H1 (cell line): ENCODE data around the gene PCNP. TPM values are rescaled to one million over a fixed set of nuclear protein-coding genes. Genes with fewer than 3 reads are reported as not detected.

Source experiments
- CTCF ChIA-PET: fragments of 300-600 bp; sonication (Branson Sonifier 250); formaldehyde crosslinking; loops from one replicate; lab custom pipeline; 2021; ENCODE audit not compliant: partially characterized antibody; lab: Charles Lee
- POLR2A ChIA-PET: fragments of 300-600 bp; sonication (Branson Sonifier 250); formaldehyde crosslinking; loops from one replicate; lab custom pipeline; 2021; ENCODE audit warnings: inconsistent platforms; ENCODE audit not compliant: partially characterized antibody; lab: Charles Lee
- DNase-seq, 2 experiments: peaks; one replicate each; pipeline versions ENCODE4 v3.0.0 to v3.0.0-alpha.2; 2010 to 2022; ENCODE audit warnings: low spot score in 2 of 2, low read depth in 1 of 2, mixed read lengths in 1 of 2
- FAIRE-seq: peaks from 2 replicates; lab custom pipeline; 2011; peaks lifted over from hg19 to GRCh38; lab: Jason Lieb, UNC
- H2AFZ ChIP-seq: 2 replicates; pipeline ENCODE4 v1.8.1; 2012; ENCODE audit warnings: low read length, inconsistent platforms
- H2AK5ac ChIP-seq: 2 replicates; pipeline ENCODE4 v1.6.1; 2013; ENCODE audit warnings: low read depth, low read length
- H2BK120ac ChIP-seq: replicated peaks from 2 replicates; pipeline ENCODE3; 2013; ENCODE audit warnings: low read depth, low read length, inconsistent platforms
- H2BK12ac ChIP-seq: 2 replicates; pipeline ENCODE4 v1.6.1; 2013; ENCODE audit warnings: low read depth, low read length
- H2BK15ac ChIP-seq: 2 replicates; pipeline ENCODE4 v1.6.1; 2013; ENCODE audit warnings: low read length
- H2BK20ac ChIP-seq: 2 replicates; pipeline ENCODE4 v1.6.1; 2013; ENCODE audit warnings: low read length
- H2BK5ac ChIP-seq: 2 replicates; pipeline ENCODE4 v1.6.1; 2013; ENCODE audit warnings: low read depth, low read length
- H3K14ac ChIP-seq: 2 replicates; pipeline ENCODE4 v1.6.1; 2013; ENCODE audit warnings: inconsistent platforms; ENCODE audit not compliant: insufficient read length
- H3K18ac ChIP-seq: 2 replicates; pipeline ENCODE4 v1.6.1; 2013; ENCODE audit warnings: low read length; ENCODE audit errors: extremely low read depth
- H3K23ac ChIP-seq: 2 replicates; pipeline ENCODE4 v1.6.1; 2013; ENCODE audit warnings: inconsistent platforms; ENCODE audit not compliant: insufficient read length
- H3K23me2 ChIP-seq: 2 replicates; pipeline ENCODE4 v1.6.1; 2013; ENCODE audit warnings: low read depth, low read length
- H3K27ac ChIP-seq: 2 replicates; pipeline ENCODE4 v1.6.1; 2011; ENCODE audit warnings: low read depth, low read length, inconsistent platforms
- H3K27me3 ChIP-seq, 4 experiments: replicated peaks in 1 of 4; 1 replicate in 1 of 4; 2 replicates in 3 of 4; pipeline versions ENCODE4 v1.6.1 to v1.8.1; 2011 to 2013; ENCODE audit warnings: low read length in 3 of 4, mild to moderate bottlenecking in 3 of 4, inconsistent platforms in 2 of 4, mixed read lengths in 2 of 4, moderate library complexity in 1 of 4; ENCODE audit not compliant: control insufficient read depth in 3 of 4, insufficient read depth in 3 of 4; ENCODE audit errors: extremely low read depth in 1 of 4
- H3K36me3 ChIP-seq, 4 experiments: 2 replicates each; pipeline versions ENCODE4 v1.6.1 to v1.8.1; 2011 to 2013; ENCODE audit warnings: mild to moderate bottlenecking in 4 of 4, low read length in 3 of 4, moderate library complexity in 2 of 4, control low read depth in 1 of 4, inconsistent platforms in 1 of 4; ENCODE audit not compliant: insufficient read depth in 4 of 4, control insufficient read depth in 2 of 4
- H3K4ac ChIP-seq: replicated peaks from 2 replicates; pipeline ENCODE3; 2013; ENCODE audit warnings: low read length, low read depth, mixed read lengths, inconsistent platforms; ENCODE audit not compliant: insufficient read length
- H3K4me1 ChIP-seq, 4 experiments: replicated peaks in 1 of 4; 1 replicate in 1 of 4; 2 replicates in 3 of 4; pipeline versions ENCODE4 v1.6.1 to v1.8.1; 2011 to 2013; ENCODE audit warnings: low read length in 3 of 4, inconsistent platforms in 2 of 4, mixed read lengths in 1 of 4; ENCODE audit not compliant: insufficient read depth in 4 of 4, control insufficient read depth in 3 of 4
- H3K4me2 ChIP-seq, 2 experiments: 2 replicates each; pipeline versions ENCODE4 v1.6.1 to v1.8.1; 2011 to 2013; ENCODE audit warnings: low read depth in 2 of 2, low read length in 2 of 2, control low read depth in 1 of 2, inconsistent platforms in 1 of 2, mild to moderate bottlenecking in 1 of 2; ENCODE audit not compliant: insufficient read depth in 1 of 2
- H3K4me3 ChIP-seq, 4 experiments: fragments of 200-600, 300-600 bp in 1 of 4; sonication (generic), shearing (Covaris generic), sonication (Bioruptor Twin) in 1 of 4; 2 replicates each; pipeline versions ENCODE4 v1.5.1 to v1.8.1; 2011 to 2016; ENCODE audit warnings: low read length in 4 of 4, low read depth in 3 of 4, control low read depth in 2 of 4, inconsistent platforms in 2 of 4, mild to moderate bottlenecking in 2 of 4, mixed read lengths in 1 of 4, moderate library complexity in 1 of 4; ENCODE audit not compliant: insufficient read depth in 2 of 4; ENCODE audit errors: extremely low read depth in 1 of 4
- H3K56ac ChIP-seq: replicated peaks from 2 replicates; pipeline ENCODE3; 2013; ENCODE audit warnings: low read depth, mild to moderate bottlenecking, mixed read lengths, low read length, inconsistent platforms; ENCODE audit not compliant: insufficient read length
- H3K79me1 ChIP-seq: 2 replicates; pipeline ENCODE4 v1.6.1; 2013; ENCODE audit warnings: low read depth, low read length, control low read depth
- H3K79me2 ChIP-seq, 2 experiments: 2 replicates each; pipeline versions ENCODE4 v1.6.1 to v1.8.1; 2012 to 2013; ENCODE audit warnings: low read length in 2 of 2, mild to moderate bottlenecking in 2 of 2, inconsistent platforms in 1 of 2; ENCODE audit not compliant: insufficient read depth in 2 of 2, control insufficient read depth in 1 of 2
- H3K9ac ChIP-seq, 4 experiments: replicated peaks in 1 of 4; 1 replicate in 1 of 4; 2 replicates in 3 of 4; pipeline versions ENCODE4 v1.6.1 to v1.8.1; 2011 to 2013; ENCODE audit warnings: low read depth in 3 of 4, low read length in 3 of 4, control low read depth in 2 of 4, mild to moderate bottlenecking in 2 of 4, moderate library complexity in 2 of 4, inconsistent platforms in 1 of 4; ENCODE audit errors: extremely low read depth in 1 of 4
- H3K9me3 ChIP-seq, 2 experiments: 2 replicates each; pipeline versions ENCODE4 v1.6.1 to v1.8.1; 2012 to 2013; ENCODE audit warnings: mild to moderate bottlenecking in 2 of 2, moderate library complexity in 2 of 2, control low read depth in 1 of 2, inconsistent platforms in 1 of 2, low read depth in 1 of 2, low read length in 1 of 2, mixed read lengths in 1 of 2; ENCODE audit not compliant: insufficient read depth in 2 of 2
- H4K20me1 ChIP-seq, 2 experiments: replicated peaks in 1 of 2; 2 replicates each; pipeline versions ENCODE3 to v1.8.1; 2011 to 2013; ENCODE audit warnings: inconsistent platforms in 2 of 2, low read length in 2 of 2, mild to moderate bottlenecking in 1 of 2; ENCODE audit not compliant: insufficient read depth in 2 of 2, control insufficient read depth in 1 of 2
- H4K5ac ChIP-seq: 2 replicates; pipeline ENCODE4 v1.6.1; 2013; ENCODE audit warnings: low read length, low read depth, mixed read lengths, inconsistent platforms; ENCODE audit not compliant: insufficient read length
- H4K8ac ChIP-seq: 2 replicates; pipeline ENCODE4 v1.8.0; 2013; ENCODE audit warnings: mild to moderate bottlenecking, moderate library complexity, low read length, inconsistent platforms; ENCODE audit not compliant: insufficient read depth; ENCODE audit errors: extremely low read depth
- H4K91ac ChIP-seq: replicated peaks from 2 replicates; pipeline ENCODE3; 2013; ENCODE audit warnings: low read length, mixed read lengths, inconsistent platforms; ENCODE audit not compliant: insufficient read length
- BRCA1 ChIP-seq: IDR thresholded peaks from 2 replicates; pipeline ENCODE4 v1.6.1; 2012; ENCODE audit warnings: low read depth, low read length, improper control_type of control experiment
- CBX8 ChIP-seq: fragments of 300-800, 300-1000 bp; sonication (generic); IDR thresholded peaks from 2 replicates; pipeline ENCODE4 v1.7.1; 2016; ENCODE audit warnings: low read depth, low read length, borderline replicate concordance
- NRF1 ChIP-seq: IDR thresholded peaks from 2 replicates; pipeline ENCODE4 v1.6.1; 2011; ENCODE audit warnings: mild to moderate bottlenecking, low read depth, low read length, improper control_type of control experiment
- RXRA ChIP-seq: IDR thresholded peaks from 2 replicates; pipeline ENCODE4 v1.6.1; 2011; ENCODE audit warnings: low read depth, mild to moderate bottlenecking, low read length, moderate library complexity; ENCODE audit not compliant: insufficient read depth
- SIX5 ChIP-seq: IDR thresholded peaks from 2 replicates; pipeline ENCODE4 v1.6.1; 2011; ENCODE audit warnings: mild to moderate bottlenecking, low read depth, low read length
- SP2 ChIP-seq: IDR thresholded peaks from 2 replicates; pipeline ENCODE4 v1.6.1; 2012; ENCODE audit warnings: mild to moderate bottlenecking, low read length, inconsistent platforms
- TAF7 ChIP-seq: optimal IDR thresholded peaks from 2 replicates; pipeline ENCODE3; 2011; ENCODE audit warnings: low read depth, mild to moderate bottlenecking, inconsistent platforms, low read length, moderate library complexity, borderline replicate concordance
- TBP ChIP-seq: IDR thresholded peaks from 2 replicates; pipeline ENCODE4 v1.6.1; 2011; ENCODE audit warnings: low read depth, low read length, improper control_type of control experiment
- WGBS, 2 experiments: shearing (Covaris generic) in 1 of 2; methylation state at CpG; one replicate each; pipeline versions ENCODE4 v1.1.6 to v1.1.7; 2013 to 2015; ENCODE audit warnings: low lambda C conversion rate in 2 of 2, mixed read lengths in 2 of 2, inconsistent platforms in 1 of 2, low coverage in 1 of 2, missing lambda C conversion rate in 1 of 2; ENCODE audit not compliant: insufficient replicate concordance in 2 of 2, insufficient coverage in 1 of 2, insufficient read length in 1 of 2; ENCODE audit errors: extremely low coverage in 1 of 2, missing lambda C conversion rate in 1 of 2; 5-methylcytosine and 5-hydroxymethylcytosine counted together
- polyA plus RNA-seq, 7 experiments: library from polyadenylated mRNA; depleted of rRNA in 3 of 7; stranded (reverse) in 5 of 7; unstranded in 2 of 7; fragments of >200 nt in 5 of 7; fragments of 200-250 nt in 2 of 7; gene quantifications; 1 replicate in 5 of 7; 2 replicates in 1 of 7; 4 replicates in 1 of 7; pipeline versions ENCODE4 v1.2.1 to v1.2.3, GENCODE V29; 2011 to 2013; ENCODE audit warnings: missing spikeins in 2 of 7, mixed read lengths in 2 of 7
- total RNA-seq: library from RNA; stranded (reverse); fragmentation: NEBNext Ultra II Directional; extraction: Animal tissue kit (Norgen Biotek cat#: 25700); gene quantifications from 2 replicates; pipeline ENCODE4 v1.2.1, GENCODE V29; 2021
- TF ChIP-seq, protein P1 (sequence below): IDR thresholded peaks from 2 replicates; pipeline ENCODE4 v1.6.1; 2012; ENCODE audit warnings: low read length, inconsistent platforms

The PCNP gene
- total and polyA plus RNA-seq, 2 of the 8 experiments (the other 6 are each of a cell fraction or from before 2014, with no cell fraction given): 29.1 to 192 TPM

DNA sequence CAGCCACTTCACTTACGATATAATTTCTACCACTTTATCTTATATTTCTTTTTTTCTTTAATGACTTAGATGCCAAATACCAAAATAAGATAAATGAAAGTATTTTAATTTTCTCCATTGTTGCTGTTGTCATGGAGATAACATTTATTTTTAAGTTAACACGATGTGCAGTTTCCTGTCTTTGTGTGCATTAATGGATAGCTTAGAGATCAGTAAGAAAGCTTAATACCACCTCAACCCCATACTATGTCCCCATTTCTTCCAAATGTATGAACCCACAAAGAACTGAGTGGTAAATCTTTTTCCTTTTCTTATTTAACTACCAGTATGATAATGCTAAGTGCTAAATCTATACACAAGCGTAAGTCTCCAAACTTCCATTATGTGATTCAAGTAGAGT is 17.1 kb downstream of the PCNP start:
- Histone ChIP-seq H2BK12ac (no peak overlapping the region), H4K91ac (no peak overlapping the region)
- CTCF ChIA-PET: interaction anchor here (0.7 kb wide), 1 partner anchor 22 kb away, joined by 3 read pairs; no protein-coding TSS in a partner anchor

More for the DNA sequence above, 17.1 kb downstream of the PCNP start:
- no peak overlapping the region for H4K8ac ChIP-seq
- H2BK15ac ChIP-seq: no peak overlapping the region
- TF ChIP-seq SIX5 (no peak), SP2 (no peak), TBP (no peak), NRF1 (no peak), TAF7 (no peak), BRCA1 (no peak), RXRA (no peak), CBX8 (no peak)
- TF ChIP-seq, protein P1, sequence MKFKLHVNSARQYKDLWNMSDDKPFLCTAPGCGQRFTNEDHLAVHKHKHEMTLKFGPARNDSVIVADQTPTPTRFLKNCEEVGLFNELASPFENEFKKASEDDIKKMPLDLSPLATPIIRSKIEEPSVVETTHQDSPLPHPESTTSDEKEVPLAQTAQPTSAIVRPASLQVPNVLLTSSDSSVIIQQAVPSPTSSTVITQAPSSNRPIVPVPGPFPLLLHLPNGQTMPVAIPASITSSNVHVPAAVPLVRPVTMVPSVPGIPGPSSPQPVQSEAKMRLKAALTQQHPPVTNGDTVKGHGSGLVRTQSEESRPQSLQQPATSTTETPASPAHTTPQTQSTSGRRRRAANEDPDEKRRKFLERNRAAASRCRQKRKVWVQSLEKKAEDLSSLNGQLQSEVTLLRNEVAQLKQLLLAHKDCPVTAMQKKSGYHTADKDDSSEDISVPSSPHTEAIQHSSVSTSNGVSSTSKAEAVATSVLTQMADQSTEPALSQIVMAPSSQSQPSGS: no peak
- no peak overlapping the region for H2BK5ac ChIP-seq
- H3K4ac ChIP-seq: no peak overlapping the region
- no peak overlapping the region for H2AK5ac ChIP-seq
- H3K4me1 ChIP-seq: no peaks in the 10 kb centered on the region
- no peak overlapping the region for H3K27ac ChIP-seq
- H4K20me1 ChIP-seq: peaks cover 4% of the 10 kb centered on the region in 2 experiments
- H3K23me2 ChIP-seq: peaks cover 2% of the 10 kb centered on the region; the same call in 1 of the 2 replicates
- FAIRE-seq: no peak
- 96% methylated on average over 3 of the region's 3 CpGs; no CpG with 5 or more reads in 1 of the 2 experiments for WGBS, 2 experiments
- DNase-seq: no peak
- H3K23ac ChIP-seq: no peak overlapping the region
- H3K4me3 ChIP-seq: no peak overlapping the region
- H3K56ac ChIP-seq: no peak overlapping the region
- H3K9ac ChIP-seq: no peak overlapping the region
- H3K79me1 ChIP-seq: no peaks in the 10 kb centered on the region
- POLR2A ChIA-PET: no interaction called here
- no peaks in the 10 kb centered on the region for H3K27me3 ChIP-seq
- peaks cover 0 to 59% (median 21%) of the 10 kb centered on the region in 4 experiments; a peak in 6 of 8 replicates for H3K36me3 ChIP-seq
- peaks cover 0 to 11% of the 10 kb centered on the region in 2 experiments; a peak in 1 of 4 replicates for H3K79me2 ChIP-seq
- no peak overlapping the region for H3K14ac ChIP-seq
- no peak overlapping the region for H3K4me2 ChIP-seq
- H2BK120ac ChIP-seq: no peak overlapping the region
- no peaks in the 10 kb centered on the region for H3K9me3 ChIP-seq
- H4K5ac ChIP-seq: no peak overlapping the region
- no peak overlapping the region for H2BK20ac ChIP-seq
- H2AFZ ChIP-seq: no peak overlapping the region
- H3K18ac ChIP-seq: no peak overlapping the region
